ENCODE measurements around the gene GPR63.

GPR63 gene

GRCh38 chr6:96821034-96821433 is 16.2 kb downstream of the GPR63 start:
- no peak for DNase-seq (ENCODE audit: low spot score)

GRCh38 chr6:96816301-96816817 is 20.9 kb downstream of the GPR63 start:
- DNase-seq (ENCODE audit: low spot score), result no peak

GRCh38 chr6:96814625-96815024 is 22.7 kb downstream of the GPR63 start:
- no peak for DNase-seq (ENCODE audit: low spot score)

GRCh38 chr6:96812077-96812703 is 25.1 kb downstream of the GPR63 start:
- no peak for DNase-seq (ENCODE audit: low spot score)

- DNase-seq (ENCODE audit: low spot score), result no peak
Observed at GRCh38 chr6:96811670-96812069, 25.6 kb downstream of the GPR63 start.

GRCh38 chr6:96811136-96811535 is 26.1 kb downstream of the GPR63 start:
- no peak for DNase-seq (ENCODE audit: low spot score)

GRCh38 chr6:96809119-96809518 is 28.2 kb downstream of the GPR63 start:
- no peak for DNase-seq (ENCODE audit: low spot score)

- no peak for DNase-seq (ENCODE audit: low spot score)
Observed at GRCh38 chr6:96803106-96803481, 34.2 kb downstream of the GPR63 start.

GRCh38 chr6:96795481-96795880 is 41.8 kb downstream of the GPR63 start:
- no peak for DNase-seq (ENCODE audit: low spot score)

GRCh38 chr6:96794980-96795379 is 42.3 kb downstream of the GPR63 start:
- DNase-seq (ENCODE audit: low spot score), result no peak

GRCh38 chr6:96792561-96793190 is 44.6 kb downstream of the GPR63 start:
- DNase-seq (ENCODE audit: low spot score), result no peak

GRCh38 chr6:96789871-96790270 is 47.4 kb downstream of the GPR63 start:
- DNase-seq (ENCODE audit: low spot score), result no peak

GRCh38 chr6:96787846-96788580 is 49.3 kb downstream of the GPR63 start:
- no peak for DNase-seq (ENCODE audit: low spot score)

- no peak for DNase-seq (ENCODE audit: low spot score)
Observed at GRCh38 chr6:96786336-96786735, 50.9 kb downstream of the GPR63 start.

GRCh38 chr6:96784650-96785049 is 52.6 kb downstream of the GPR63 start:
- no peak for DNase-seq (ENCODE audit: low spot score)

- DNase-seq (ENCODE audit: low spot score), result no peak
Observed at GRCh38 chr6:96783307-96783706, 54.0 kb downstream of the GPR63 start.

GRCh38 chr6:96781557-96781956 is 55.7 kb downstream of the GPR63 start:
- DNase-seq (ENCODE audit: low spot score), result no peak

GRCh38 chr6:96777113-96777512 is 60.2 kb downstream of the GPR63 start:
- DNase-seq (ENCODE audit: low spot score), result no peak

- no peak for DNase-seq (ENCODE audit: low spot score)
Observed at GRCh38 chr6:96775727-96776400, 61.4 kb downstream of the GPR63 start.

- DNase-seq (ENCODE audit: low spot score), result no peak
Observed at GRCh38 chr6:96766769-96767168, 70.5 kb downstream of the GPR63 start.

GRCh38 chr6:96762599-96762998 is 74.7 kb downstream of the GPR63 start:
- DNase-seq (ENCODE audit: low spot score), result no peak

- no peak for DNase-seq (ENCODE audit: low spot score)
Observed at GRCh38 chr6:96761794-96762193, 75.5 kb downstream of the GPR63 start.

Measured in CD4-positive, alpha-beta T cell treated with Interleukin-15 for 4 hours (primary cell).